Measurements from ENCODE around the gene NEB.

DNA sequence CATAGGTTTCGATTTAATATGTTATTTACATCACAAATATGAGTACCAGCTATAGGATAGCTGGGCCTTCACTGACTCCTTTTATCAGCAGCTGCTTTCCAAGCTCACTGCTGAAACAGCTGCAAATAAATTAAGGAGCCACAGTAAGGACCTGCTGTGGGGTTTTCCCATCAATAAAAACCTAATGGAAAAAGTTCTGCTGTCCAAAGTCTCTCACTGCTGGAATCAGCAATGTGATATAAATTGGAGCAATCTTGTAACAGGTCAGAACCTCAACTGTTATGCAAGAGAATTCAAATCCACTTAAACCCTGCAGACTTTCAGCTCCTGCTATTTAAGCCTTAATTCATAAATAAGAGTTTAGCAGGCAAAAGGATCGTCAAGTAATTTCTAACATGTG is 61.3 kb downstream of the NEB start:
- TF ChIP-seq CTCF (IDR thresholded peaks at IDR 0.05 in 8 of 11, conservative IDR thresholded peaks at IDR 0.05 in 3 of 11): no peak
- no peak for TF ChIP-seq POLR2AphosphoS5 (IDR thresholded peaks at IDR 0.05)
- TF ChIP-seq POLR2A (IDR thresholded peaks at IDR 0.05): no peak

Measured in spleen (tissue), 7 donors.